ENCODE data around the gene KLHL1.

DNA sequence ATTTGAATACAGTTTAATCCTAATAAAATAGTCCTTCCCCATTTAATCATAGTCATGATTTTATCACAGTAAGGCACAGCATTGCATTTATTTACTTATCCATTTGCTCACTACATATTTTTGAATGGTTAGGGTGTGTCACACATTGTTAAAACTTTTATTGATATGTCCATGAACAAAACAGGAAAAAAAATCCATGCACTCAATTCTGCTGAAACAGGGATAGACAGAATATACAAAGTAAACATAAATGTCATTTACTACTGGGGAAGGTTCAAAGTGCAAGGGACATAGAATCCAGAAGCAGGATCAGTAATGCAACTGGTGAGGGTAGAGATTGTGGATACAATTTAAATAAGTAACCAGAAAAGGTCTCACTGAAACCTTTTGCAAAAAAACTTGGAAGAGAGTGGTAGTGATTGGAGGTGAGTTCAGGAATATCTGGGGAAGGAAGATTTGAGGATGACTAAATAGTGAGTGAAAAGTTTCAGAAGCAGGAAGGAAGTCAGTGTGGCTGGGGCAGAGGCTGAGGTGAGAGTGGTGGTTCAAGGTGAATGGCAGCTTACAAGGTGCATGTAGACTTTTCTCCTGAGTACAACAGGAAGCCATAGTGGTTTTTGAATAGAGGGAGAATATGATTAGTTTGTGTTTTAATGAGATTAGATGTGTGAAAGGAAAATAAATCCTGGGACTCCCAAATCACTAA lies 387.8 kb downstream of the KLHL1 start:
- TF ChIP-seq, protein P1, sequence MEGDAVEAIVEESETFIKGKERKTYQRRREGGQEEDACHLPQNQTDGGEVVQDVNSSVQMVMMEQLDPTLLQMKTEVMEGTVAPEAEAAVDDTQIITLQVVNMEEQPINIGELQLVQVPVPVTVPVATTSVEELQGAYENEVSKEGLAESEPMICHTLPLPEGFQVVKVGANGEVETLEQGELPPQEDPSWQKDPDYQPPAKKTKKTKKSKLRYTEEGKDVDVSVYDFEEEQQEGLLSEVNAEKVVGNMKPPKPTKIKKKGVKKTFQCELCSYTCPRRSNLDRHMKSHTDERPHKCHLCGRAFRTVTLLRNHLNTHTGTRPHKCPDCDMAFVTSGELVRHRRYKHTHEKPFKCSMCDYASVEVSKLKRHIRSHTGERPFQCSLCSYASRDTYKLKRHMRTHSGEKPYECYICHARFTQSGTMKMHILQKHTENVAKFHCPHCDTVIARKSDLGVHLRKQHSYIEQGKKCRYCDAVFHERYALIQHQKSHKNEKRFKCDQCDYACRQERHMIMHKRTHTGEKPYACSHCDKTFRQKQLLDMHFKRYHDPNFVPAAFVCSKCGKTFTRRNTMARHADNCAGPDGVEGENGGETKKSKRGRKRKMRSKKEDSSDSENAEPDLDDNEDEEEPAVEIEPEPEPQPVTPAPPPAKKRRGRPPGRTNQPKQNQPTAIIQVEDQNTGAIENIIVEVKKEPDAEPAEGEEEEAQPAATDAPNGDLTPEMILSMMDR (IDR thresholded peaks at IDR 0.05): no peak
- no peak for TF ChIP-seq POLR2A (IDR thresholded peaks at IDR 0.05)
